ENCODE measurements around the gene ITGA11. TPM values are rescaled to one million over a fixed set of nuclear protein-coding genes. Genes with fewer than 3 reads are reported as not detected.

ITGA11 gene
- total and polyA plus RNA-seq, 2 donors from 2014 or later, result 3.4 to 11.1 TPM

GRCh38 chr15:68268405-68268804, 163.6 kb downstream of the ITGA11 start:
- intact Hi-C loops (cut with DNase I), result no loop called here
- FAIRE-seq, result no peak
- Histone ChIP-seq H3K9me3 (ENCODE audit: control insufficient read depth in 2 of 3, insufficient read depth in 1 of 3, low read length in 3 of 3) (no peaks in the 10 kb centered on the region), H3K9ac (ENCODE audit: low read length in 3 of 3) (no peak overlapping the region), H3K36me3 (ENCODE audit: control insufficient read depth in 2 of 3, insufficient read depth in 3 of 3, low read length in 3 of 3) (no peaks in the 10 kb centered on the region), H3K4me3 (ENCODE audit: low read length in 3 of 3) (no peak overlapping the region), H3K27me3 (ENCODE audit: control insufficient read depth, insufficient read depth, low read length) (no peaks in the 10 kb centered on the region), H3K27ac (ENCODE audit: low read depth in 2 of 2, low read length in 2 of 2) (no peak overlapping the region), H3K4me1 (ENCODE audit: control insufficient read depth in 2 of 3, insufficient read depth in 2 of 3, low read depth in 1 of 3, low read length in 3 of 3) (no peaks in the 10 kb centered on the region)
- DNase-seq, result no peak
- TF ChIP-seq CTCF (IDR thresholded peaks at IDR 0.05; ENCODE audit: borderline replicate concordance, extremely low read depth, insufficient read depth), result no peak

GRCh38 chr15:68265674-68266073, 166.3 kb downstream of the ITGA11 start:
- Histone ChIP-seq H3K36me3 (ENCODE audit: control insufficient read depth in 2 of 3, insufficient read depth in 3 of 3, low read length in 3 of 3) (no peaks in the 10 kb centered on the region), H3K9me3 (ENCODE audit: control insufficient read depth in 2 of 3, insufficient read depth in 1 of 3, low read length in 3 of 3) (no peaks in the 10 kb centered on the region), H3K27ac (ENCODE audit: low read depth in 2 of 2, low read length in 2 of 2) (no peak overlapping the region), H3K27me3 (ENCODE audit: control insufficient read depth, insufficient read depth, low read length) (no peaks in the 10 kb centered on the region), H3K4me3 (ENCODE audit: low read length in 3 of 3) (no peak overlapping the region), H3K4me1 (ENCODE audit: control insufficient read depth in 2 of 3, insufficient read depth in 2 of 3, low read depth in 1 of 3, low read length in 3 of 3) (no peaks in the 10 kb centered on the region), H3K9ac (ENCODE audit: low read length in 3 of 3) (no peak overlapping the region)
- intact Hi-C loops (cut with DNase I), result no loop called here
- TF ChIP-seq CTCF (IDR thresholded peaks at IDR 0.05; ENCODE audit: borderline replicate concordance, extremely low read depth, insufficient read depth), result no peak
- FAIRE-seq, result no peak
- no peak for DNase-seq

GRCh38 chr15:68265081-68265480, 166.9 kb downstream of the ITGA11 start:
- FAIRE-seq (no peak), DNase-seq (no peak)
- Histone ChIP-seq H3K36me3 (ENCODE audit: control insufficient read depth in 2 of 3, insufficient read depth in 3 of 3, low read length in 3 of 3) (no peaks in the 10 kb centered on the region), H3K27ac (ENCODE audit: low read depth in 2 of 2, low read length in 2 of 2) (no peak overlapping the region), H3K4me1 (ENCODE audit: control insufficient read depth in 2 of 3, insufficient read depth in 2 of 3, low read depth in 1 of 3, low read length in 3 of 3) (no peaks in the 10 kb centered on the region), H3K27me3 (ENCODE audit: control insufficient read depth, insufficient read depth, low read length) (no peaks in the 10 kb centered on the region), H3K4me3 (ENCODE audit: low read length in 3 of 3) (no peak overlapping the region), H3K9ac (ENCODE audit: low read length in 3 of 3) (no peak overlapping the region), H3K9me3 (ENCODE audit: control insufficient read depth in 2 of 3, insufficient read depth in 1 of 3, low read length in 3 of 3) (no peaks in the 10 kb centered on the region)
- no peak for TF ChIP-seq CTCF (IDR thresholded peaks at IDR 0.05; ENCODE audit: borderline replicate concordance, extremely low read depth, insufficient read depth)
- intact Hi-C loops (cut with DNase I), result no loop called here

GRCh38 chr15:68264282-68264681, 167.7 kb downstream of the ITGA11 start:
- H3K27ac ChIP-seq (ENCODE audit: low read depth in 2 of 2, low read length in 2 of 2), result no peak overlapping the region

More at GRCh38 chr15:68264282-68264681, 167.7 kb downstream of the ITGA11 start:
- intact Hi-C loops (cut with DNase I), result no loop called here
- H3K4me3 ChIP-seq (ENCODE audit: low read length in 3 of 3), result no peak overlapping the region
- DNase-seq (no peak), FAIRE-seq (no peak)
- no peaks in the 10 kb centered on the region for H3K27me3 ChIP-seq (ENCODE audit: control insufficient read depth, insufficient read depth, low read length)
- no peak for TF ChIP-seq CTCF (IDR thresholded peaks at IDR 0.05; ENCODE audit: borderline replicate concordance, extremely low read depth, insufficient read depth)
- H3K9ac ChIP-seq (ENCODE audit: low read length in 3 of 3), result no peak overlapping the region
- no peaks in the 10 kb centered on the region for H3K9me3 ChIP-seq (ENCODE audit: control insufficient read depth in 2 of 3, insufficient read depth in 1 of 3, low read length in 3 of 3)
- no peaks in the 10 kb centered on the region for H3K4me1 ChIP-seq (ENCODE audit: control insufficient read depth in 2 of 3, insufficient read depth in 2 of 3, low read depth in 1 of 3, low read length in 3 of 3)
- H3K36me3 ChIP-seq (ENCODE audit: control insufficient read depth in 2 of 3, insufficient read depth in 3 of 3, low read length in 3 of 3), result no peaks in the 10 kb centered on the region

All from kidney (tissue), 14 donors.